GM20431 (cell line): ENCODE measurements around the gene RBP3.

Experiments
- in situ Hi-C: fragments of 300-500 bp; cut with MseI, MboI; formaldehyde crosslinking; loops from one replicate; pipeline ENCODE4 v1.15.0; 2020; ENCODE audit warnings: low sequenced_read_pairs; ENCODE audit not compliant: unreplicated experiment

RBP3 gene

GRCh38 chr10:47333532-47333931 is 14.6 kb upstream of the RBP3 start:
- in situ Hi-C loops, result no loop called here

DNA sequence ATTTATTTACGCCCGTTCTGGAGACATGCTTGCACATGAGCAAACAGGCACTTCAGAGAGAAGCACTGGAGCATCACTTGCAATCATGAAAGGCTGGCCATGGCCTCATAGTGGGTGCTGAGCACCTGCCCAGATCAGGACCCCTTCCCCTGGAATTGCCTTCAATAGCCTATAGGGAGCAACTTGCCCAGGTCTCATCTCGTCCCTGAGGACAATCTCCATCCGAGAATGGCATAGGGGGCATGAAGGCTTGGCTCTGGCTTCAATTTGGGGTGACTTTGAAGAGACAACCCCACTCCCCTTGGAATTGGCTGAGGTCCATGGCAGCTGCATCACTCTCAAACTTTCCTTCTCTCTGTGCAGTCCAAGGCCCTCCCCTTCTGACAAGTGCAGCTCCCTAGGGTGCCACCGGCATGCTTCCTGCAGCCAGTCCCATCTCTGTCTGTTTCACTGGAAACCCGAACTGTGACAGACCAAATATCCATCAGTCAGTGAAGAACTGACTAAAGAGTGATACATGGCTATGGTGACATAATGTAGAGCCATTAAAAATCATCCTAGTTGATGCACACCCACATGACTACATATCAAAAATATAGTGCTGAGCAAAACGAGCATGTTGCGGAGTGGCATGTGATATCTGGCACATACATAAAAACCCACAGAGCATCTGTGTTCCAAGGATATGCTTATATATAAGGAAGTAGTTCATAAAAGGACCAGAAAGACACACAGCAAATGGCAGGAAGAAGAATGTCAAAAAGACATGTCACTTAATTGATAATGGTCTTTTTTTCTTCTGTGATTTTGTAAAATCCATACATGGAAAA is 13.5 kb upstream of the RBP3 start:
- in situ Hi-C loops, result no loop called here

GRCh38 chr10:47335906-47336305 is 12.3 kb upstream of the RBP3 start:
- in situ Hi-C loops, result no loop called here

GRCh38 chr10:47336387-47337134 is 11.6 kb upstream of the RBP3 start:
- in situ Hi-C loops, result no loop called here

GRCh38 chr10:47337310-47337709 is 10.9 kb upstream of the RBP3 start:
- in situ Hi-C loops, result no loop called here

- in situ Hi-C loops, result no loop called here
These were observed 8.9 kb upstream of the RBP3 start for GRCh38 chr10:47339186-47339735.

DNA sequence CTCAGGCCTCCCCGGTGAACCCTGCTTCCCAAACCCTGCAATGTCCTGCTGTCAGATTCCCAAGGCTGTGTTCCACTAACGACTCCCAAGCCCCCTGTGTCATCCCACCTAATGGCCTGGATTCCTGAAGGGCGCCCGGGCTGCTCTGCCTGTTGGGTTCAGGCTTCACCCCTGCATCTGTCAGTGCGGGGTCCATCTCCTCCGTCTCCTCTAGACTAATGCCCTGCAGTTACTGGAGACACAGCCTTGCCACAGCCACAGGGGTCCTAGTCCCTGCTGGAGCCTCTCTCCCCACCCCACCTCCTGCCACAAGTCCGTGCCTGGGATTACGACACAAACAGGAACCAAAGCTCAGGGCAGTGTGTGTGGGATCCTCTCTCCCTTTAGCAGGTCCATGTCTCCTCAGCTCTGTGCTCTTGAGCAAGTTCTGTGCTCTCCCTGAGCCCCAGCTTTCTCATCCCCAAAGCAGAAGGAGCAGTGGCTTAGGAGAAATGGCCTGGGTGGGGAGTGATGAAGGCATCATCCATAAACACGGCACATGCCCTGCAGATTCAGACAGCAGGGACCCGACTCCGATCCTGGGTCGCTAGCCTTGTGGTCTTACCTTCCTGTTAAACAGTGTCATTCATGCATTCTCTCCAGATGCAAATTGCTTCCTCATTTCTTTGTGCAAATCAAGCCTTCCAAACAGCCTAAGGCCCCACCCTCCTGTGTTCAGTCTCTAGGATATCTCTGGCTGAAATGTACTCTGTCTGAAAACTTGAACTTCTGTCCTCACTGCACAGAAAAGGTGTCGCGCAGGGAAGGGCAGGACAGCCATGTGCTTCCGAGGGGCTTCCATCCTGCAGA is 8.2 kb upstream of the RBP3 start:
- in situ Hi-C loops, result no loop called here

GRCh38 chr10:47340608-47341170 is 7.5 kb upstream of the RBP3 start:
- in situ Hi-C loops, result no loop called here

DNA sequence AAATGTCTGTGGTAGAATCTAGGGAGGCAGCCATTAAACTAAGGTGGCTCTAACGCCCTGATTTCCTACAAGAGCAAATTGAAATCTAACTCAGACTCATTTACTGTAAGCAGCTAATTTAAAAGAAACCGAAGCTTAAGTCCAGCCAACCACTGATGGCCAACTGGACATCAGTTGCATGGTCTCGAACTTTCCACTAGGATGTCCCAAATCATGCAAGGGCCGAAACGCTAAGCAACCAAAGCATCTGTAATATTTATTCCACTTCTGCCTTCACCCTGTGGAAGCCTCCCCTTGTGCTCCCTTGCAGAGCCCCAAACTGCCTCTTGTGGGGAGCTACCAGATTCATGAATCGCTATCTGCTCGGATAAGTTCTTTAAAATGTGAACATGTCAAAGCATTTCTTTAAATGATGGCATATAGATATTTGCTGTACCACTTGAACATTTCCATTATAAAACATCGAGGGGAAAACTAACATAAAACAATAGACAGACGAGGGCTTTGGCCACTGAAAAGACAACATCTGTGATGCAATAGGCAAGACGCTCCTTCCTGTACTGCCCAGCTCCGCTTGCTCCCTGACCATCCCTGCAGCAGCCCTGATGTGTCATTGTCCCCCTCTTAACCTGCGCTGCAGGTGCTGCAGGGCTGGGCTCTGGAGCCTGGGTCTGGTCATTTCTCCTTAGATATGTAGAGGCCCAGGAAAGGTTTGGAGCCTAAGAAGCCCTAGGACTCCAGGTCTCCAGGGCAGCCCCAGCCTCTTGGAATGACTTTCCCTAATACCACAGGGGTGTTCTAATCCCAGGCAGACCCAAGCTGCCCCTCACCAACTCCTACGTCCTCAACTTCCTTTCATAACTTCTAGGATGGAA is 2.9 kb upstream of the RBP3 start:
- in situ Hi-C loops, result no loop called here

DNA sequence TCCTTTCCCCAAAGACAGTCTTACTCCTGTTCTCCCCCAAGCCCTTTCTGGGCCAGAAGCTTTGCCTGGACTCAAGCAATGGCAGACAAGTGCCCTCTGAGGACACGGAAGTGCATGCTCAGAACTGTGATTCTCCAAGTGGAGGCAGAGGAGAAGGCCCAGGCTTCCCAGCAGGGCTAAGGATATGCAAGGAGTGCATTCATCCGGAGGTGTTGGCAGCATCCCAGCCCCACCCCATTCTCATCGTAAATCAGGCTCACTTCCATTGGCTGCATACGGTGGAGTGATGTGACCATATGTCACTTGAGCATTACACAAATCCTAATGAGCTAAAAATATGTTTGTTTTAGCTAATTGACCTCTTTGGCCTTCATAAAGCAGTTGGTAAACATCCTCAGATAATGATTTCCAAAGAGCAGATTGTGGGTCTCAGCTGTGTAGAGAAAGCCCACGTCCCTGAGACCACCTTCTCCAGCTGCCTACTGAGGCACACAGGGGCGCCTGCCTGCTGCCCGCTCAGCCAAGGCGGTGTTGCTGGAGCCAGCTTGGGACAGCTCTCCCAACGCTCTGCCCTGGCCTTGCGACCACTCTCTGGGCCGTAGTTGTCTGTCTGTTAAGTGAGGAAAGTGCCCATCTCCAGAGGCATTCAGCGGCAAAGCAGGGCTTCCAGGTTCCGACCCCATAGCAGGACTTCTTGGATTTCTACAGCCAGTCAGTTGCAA is 1.4 kb upstream of the RBP3 start:
- in situ Hi-C loops, result no loop called here

- in situ Hi-C loops, result no loop called here
These were observed 874 bp upstream of the RBP3 start for GRCh38 chr10:47347303-47347675.

- in situ Hi-C loops, result no loop called here
These were observed 703 bp downstream of the RBP3 start for GRCh38 chr10:47348661-47349470.

GRCh38 chr10:47349516-47349915 is 1.4 kb downstream of the RBP3 start:
- in situ Hi-C loops, result no loop called here

DNA sequence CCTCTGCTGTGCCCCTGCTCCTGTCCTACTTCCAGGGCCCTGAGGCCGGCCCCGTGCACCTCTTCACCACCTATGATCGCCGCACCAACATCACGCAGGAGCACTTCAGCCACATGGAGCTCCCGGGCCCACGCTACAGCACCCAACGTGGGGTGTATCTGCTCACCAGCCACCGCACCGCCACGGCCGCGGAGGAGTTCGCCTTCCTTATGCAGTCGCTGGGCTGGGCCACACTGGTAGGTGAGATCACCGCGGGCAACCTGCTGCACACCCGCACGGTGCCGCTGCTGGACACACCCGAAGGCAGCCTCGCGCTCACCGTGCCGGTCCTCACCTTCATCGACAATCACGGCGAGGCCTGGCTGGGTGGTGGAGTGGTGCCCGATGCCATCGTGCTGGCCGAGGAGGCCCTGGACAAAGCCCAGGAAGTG is 1.8 kb downstream of the RBP3 start:
- in situ Hi-C loops, result no loop called here

- in situ Hi-C loops, result no loop called here
These were observed 2.8 kb downstream of the RBP3 start for GRCh38 chr10:47350671-47351640.
